Epithelial cell of esophagus (primary cell): Measurements from ENCODE around the gene RPTOR.
"Not testable (repeated sequence)": the region's sequence is repeated elsewhere in the genome, so short reads cannot be mapped to it uniquely, and the experiment has no call there.

ENCODE experiments used
- DNase-seq: peaks from one replicate; pipeline ENCODE4 v3.0.0; 2010; ENCODE audit warnings: low read depth
- H3K4me3 ChIP-seq: 2 replicates; pipeline ENCODE4 v1.5.1; 2011; ENCODE audit warnings: mild to moderate bottlenecking, low read length, control low read depth
- TF ChIP-seq, protein P1 (sequence below): IDR thresholded peaks from 2 replicates; pipeline ENCODE4 v1.5.1; 2011; ENCODE audit warnings: low read depth, mild to moderate bottlenecking, low read length, control low read depth, inconsistent platforms; ENCODE audit not compliant: insufficient read depth; ENCODE audit errors: missing control alignments

RPTOR gene

DNA sequence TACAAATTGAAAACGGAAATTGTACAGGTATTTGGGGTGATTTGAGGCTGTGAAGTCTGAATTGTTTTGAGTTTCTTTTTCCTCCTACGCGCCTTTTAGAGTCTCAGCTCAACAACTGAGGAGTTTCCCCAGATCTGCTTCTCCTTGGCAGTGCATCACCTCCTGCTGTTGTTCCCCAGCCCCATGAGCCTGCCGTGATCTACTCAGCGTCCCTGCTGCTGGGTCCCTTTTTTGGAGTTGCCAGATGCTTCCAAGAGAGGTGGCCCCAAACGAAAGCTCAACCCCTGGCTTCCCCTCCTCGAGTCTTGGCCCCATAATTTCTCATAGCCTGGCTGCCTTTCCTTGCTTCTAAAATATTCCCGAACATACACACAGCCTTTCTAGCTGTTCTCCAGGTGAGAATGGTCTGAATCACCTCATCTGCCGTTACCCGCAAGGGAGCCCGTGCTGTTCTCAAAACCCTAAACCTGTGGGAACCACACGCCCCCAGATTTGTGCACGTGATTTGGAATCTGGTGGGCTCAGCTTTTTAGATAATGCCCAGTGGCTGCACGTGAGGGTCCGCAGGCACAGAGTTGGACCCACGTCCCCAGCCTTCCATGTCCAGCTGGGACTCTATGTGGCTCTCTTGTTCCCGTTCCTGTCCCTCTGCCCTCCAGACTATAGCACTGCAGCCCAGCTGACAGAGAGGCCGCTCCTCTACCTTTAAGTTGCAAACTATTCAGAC is 267.9 kb downstream of the RPTOR start:
- DNase-seq: no peak
- TF ChIP-seq, protein P1, sequence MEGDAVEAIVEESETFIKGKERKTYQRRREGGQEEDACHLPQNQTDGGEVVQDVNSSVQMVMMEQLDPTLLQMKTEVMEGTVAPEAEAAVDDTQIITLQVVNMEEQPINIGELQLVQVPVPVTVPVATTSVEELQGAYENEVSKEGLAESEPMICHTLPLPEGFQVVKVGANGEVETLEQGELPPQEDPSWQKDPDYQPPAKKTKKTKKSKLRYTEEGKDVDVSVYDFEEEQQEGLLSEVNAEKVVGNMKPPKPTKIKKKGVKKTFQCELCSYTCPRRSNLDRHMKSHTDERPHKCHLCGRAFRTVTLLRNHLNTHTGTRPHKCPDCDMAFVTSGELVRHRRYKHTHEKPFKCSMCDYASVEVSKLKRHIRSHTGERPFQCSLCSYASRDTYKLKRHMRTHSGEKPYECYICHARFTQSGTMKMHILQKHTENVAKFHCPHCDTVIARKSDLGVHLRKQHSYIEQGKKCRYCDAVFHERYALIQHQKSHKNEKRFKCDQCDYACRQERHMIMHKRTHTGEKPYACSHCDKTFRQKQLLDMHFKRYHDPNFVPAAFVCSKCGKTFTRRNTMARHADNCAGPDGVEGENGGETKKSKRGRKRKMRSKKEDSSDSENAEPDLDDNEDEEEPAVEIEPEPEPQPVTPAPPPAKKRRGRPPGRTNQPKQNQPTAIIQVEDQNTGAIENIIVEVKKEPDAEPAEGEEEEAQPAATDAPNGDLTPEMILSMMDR: no peak
- no peak overlapping the region for H3K4me3 ChIP-seq

DNA sequence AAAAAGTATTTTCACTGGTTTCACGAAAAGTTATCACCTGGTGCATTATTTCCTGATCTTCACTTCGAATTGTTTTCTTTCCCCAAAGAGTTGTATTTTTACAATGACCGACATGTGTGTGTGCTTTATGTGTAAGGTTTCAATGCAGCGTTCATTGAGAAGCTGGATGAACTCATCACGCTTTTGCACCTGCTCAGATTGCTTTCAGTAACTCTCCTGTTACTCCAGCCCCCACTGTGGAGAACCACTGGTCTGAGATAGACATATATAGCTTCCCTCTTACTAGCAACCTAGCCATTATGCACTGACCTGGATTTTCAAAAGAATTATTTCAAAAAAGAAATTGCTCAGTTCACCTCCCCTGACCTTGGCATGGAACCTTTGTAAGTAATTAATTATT is 268.7 kb downstream of the RPTOR start:
- no peak for DNase-seq
- TF ChIP-seq, protein P1: no peak
- H3K4me3 ChIP-seq: no peak overlapping the region

DNA sequence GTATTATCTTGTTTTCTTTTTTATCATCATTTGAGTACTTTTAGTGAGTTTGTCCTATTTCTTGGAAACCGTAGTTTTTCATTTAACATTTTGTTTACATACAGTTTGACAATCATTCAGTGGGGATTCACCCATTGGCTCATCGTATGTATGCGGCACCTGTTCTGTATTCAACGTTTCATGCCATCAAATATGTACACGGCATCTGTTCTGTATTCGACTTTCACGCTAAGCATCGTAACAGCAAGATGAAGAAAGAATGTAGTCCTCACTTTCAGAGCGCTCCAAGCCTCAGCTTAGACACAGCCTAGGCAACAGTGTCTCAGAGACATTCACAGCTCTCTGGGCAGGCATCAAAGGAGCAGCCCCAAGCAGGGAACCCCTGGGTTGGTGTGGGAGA is 269.9 kb downstream of the RPTOR start:
- H3K4me3 ChIP-seq: no peak overlapping the region
- TF ChIP-seq, protein P1: no peak
- no peak for DNase-seq

DNA sequence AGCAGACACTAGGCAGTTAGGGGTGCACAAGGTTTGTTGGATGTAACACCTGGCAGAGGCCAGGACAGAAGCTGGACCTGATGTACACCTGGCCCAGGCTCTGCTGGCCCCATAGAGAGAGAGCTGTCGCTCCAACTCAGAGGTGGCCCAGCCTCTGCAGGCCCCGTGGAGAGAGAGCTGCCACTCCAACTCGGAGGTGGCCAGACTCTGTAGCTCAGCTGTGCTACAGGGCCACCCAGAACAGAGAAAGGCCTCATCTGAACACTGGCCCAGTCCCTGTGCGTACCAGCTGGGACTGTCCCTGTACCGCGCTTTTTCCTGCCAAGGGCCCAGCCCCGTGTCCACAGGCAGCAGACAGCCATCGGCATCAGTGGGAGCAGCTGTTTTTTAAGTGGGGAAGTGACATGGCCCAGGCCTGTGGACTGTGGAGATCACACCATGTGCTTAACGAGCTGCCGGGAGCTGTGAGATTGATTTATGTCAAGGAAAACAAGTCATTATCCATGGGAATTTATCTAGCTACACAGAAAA is 270.6 kb downstream of the RPTOR start:
- no peak for DNase-seq
- no peak overlapping the region for H3K4me3 ChIP-seq

DNA sequence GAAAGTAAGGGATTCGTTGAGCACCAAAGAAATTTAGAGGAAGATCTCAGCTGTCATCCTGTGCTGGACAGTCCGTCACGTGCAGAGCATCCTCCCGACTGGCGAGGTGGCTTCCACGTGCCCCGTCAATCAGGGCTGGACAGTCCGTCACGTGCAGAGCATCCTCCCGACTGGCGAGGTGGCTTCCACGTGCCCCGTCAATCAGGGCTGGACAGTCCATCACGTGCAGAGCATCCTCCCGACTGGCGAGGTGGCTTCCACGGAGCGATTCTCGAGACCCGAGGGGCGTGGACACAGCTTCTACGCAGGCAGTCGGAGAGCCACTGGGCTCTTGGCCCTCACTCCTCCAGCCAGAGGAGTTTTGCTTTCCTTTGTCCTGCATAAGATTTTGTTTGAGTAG is 271.1 kb downstream of the RPTOR start:
- not testable (repeated sequence) for DNase-seq, H3K4me3 ChIP-seq

More for the DNA sequence above, 270.6 kb downstream of the RPTOR start:
- TF ChIP-seq, protein P1: no peak

DNA sequence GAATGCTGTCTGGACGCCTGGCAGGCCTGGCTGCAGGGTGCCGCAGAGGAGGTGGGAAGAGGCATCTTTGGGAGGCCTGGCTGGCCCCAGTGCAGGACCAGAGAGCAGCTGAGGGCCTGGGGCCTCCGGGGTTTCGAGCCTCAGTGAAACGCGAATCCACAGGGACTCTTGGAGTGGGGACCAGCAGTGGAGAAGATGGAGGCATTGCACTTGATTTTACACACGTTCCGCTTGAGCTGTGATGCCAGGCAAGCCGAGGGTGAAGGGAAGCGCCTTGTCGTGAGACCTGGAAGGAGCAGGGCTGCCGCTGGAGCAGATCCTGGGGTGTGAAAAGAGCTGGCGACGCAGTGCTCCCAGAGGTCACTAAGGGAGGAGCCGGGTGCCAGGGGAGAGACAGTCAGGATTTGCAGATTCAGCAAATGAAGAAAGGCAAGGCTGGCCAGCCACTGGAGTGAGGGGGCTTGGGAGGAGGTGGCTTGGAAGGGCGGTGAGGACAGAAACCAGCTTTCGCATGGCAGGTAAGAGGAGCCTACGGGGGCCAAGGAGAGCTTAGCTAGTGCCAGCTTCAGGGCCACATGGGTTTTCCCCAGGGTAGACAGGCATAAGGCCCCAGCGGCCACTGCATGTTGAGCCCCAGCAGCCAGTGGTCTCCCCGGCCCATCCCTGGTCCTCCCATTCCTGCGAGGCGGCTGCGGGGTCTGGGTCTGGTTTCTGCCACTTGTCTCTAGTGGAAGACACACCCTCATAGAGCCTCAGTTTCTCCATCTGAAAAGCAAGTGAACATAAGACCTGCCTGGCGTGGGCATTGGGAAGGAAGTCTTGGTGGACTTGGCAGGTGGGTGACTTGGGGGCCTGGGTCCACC is 271.8 kb downstream of the RPTOR start:
- no peak for DNase-seq
- TF ChIP-seq, protein P1: no peak
- no peak overlapping the region for H3K4me3 ChIP-seq

DNA sequence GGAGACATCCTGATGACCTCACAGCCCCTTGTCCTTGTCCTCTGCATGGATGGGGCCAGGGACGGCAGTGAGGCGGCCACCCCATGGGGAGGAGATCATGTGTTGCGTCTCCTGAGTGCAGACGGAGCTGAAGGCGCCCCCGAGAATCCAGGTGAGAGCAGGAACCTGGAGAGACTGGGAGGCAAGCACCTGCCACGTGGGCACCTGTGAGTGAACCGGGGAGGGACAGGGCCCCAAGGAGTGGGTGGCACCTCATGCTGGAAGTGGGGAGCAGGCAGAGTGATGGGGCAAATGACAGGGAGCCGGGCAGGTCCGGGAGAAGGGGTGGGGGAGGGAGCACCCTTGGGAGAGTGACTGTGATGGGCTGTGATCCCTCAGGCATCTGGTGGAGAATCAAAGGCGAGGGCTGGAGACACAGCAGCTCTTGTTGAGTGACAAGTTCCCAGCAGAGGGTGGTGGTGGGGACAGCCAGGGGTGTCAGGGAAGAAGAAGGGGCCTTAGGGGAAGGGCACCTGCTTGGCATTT is 272.7 kb downstream of the RPTOR start:
- H3K4me3 ChIP-seq: no peak overlapping the region
- TF ChIP-seq, protein P1: no peak
- DNase-seq: no peak
